Lung (tissue), 12 donors: ENCODE results near the gene ACOX1. TPM values are rescaled to one million over a fixed set of nuclear protein-coding genes. Genes with fewer than 3 reads are reported as not detected.

Experiments used
- ATAC-seq: fragments of 200-7000 bp; cut with Tn5 transposase; one replicate; pipeline ENCODE4 v1.9.1; 2020; ENCODE audit warnings: moderate number of reproducible peaks; ENCODE audit not compliant: insufficient read depth, low FRiP score
- DNase-seq, 3 donors: peaks; one replicate each; pipeline ENCODE4 v3.0.0-alpha.2; 2013 to 2017
- H3K27ac ChIP-seq, 2 donors: one replicate each; pipeline ENCODE4 v1.5.1; 2013; ENCODE audit warnings: mild to moderate bottlenecking in 2 of 2, moderate library complexity in 2 of 2, control low read depth in 1 of 2, inconsistent platforms in 1 of 2, low read depth in 1 of 2, low read length in 1 of 2
- H3K27me3 ChIP-seq, 3 donors: one replicate each; pipeline ENCODE4 v1.5.1; 2013; ENCODE audit warnings: low read length in 2 of 3; ENCODE audit not compliant: control insufficient read depth in 3 of 3, insufficient read depth in 3 of 3
- H3K36me3 ChIP-seq, 4 donors: one replicate each; pipeline ENCODE4 v1.5.1; 2013; ENCODE audit warnings: low read length in 4 of 4, mild to moderate bottlenecking in 1 of 4, moderate library complexity in 1 of 4; ENCODE audit not compliant: control insufficient read depth in 4 of 4, insufficient read depth in 4 of 4
- H3K4me1 ChIP-seq, 5 donors: one replicate each; pipeline ENCODE4 v1.5.1; 2013; ENCODE audit warnings: low read length in 5 of 5, mild to moderate bottlenecking in 2 of 5, moderate library complexity in 1 of 5; ENCODE audit not compliant: control insufficient read depth in 5 of 5, insufficient read depth in 5 of 5
- H3K4me3 ChIP-seq: one replicate; pipeline ENCODE4 v1.5.1; 2013; ENCODE audit warnings: mild to moderate bottlenecking, control low read depth, moderate library complexity
- H3K9ac ChIP-seq, 2 donors: one replicate each; pipeline ENCODE4 v1.5.1; 2013; ENCODE audit warnings: low read length in 2 of 2, control low read depth in 1 of 2; ENCODE audit not compliant: insufficient read depth in 1 of 2
- H3K9me3 ChIP-seq, 4 donors: one replicate each; pipeline ENCODE4 v1.5.1; 2013; ENCODE audit warnings: low read length in 3 of 4, mild to moderate bottlenecking in 1 of 4, moderate library complexity in 1 of 4; ENCODE audit not compliant: control insufficient read depth in 4 of 4, insufficient read depth in 3 of 4
- CTCF ChIP-seq: IDR thresholded peaks from 2 replicates; pipeline ENCODE4 v1.5.1; 2012; ENCODE audit warnings: mild to moderate bottlenecking; ENCODE audit errors: control extremely low read depth, extremely low read depth
- WGBS, 2 donors: extraction: QIAGEN DNeasy Blood & Tissue Kit; methylation state at CpG; one replicate each; pipeline ENCODE4 v1.1.7; 2013; 5-methylcytosine and 5-hydroxymethylcytosine counted together
- polyA plus RNA-seq, 2 donors: library from polyadenylated mRNA; stranded (reverse); fragments of 200-250 nt; gene quantifications; one replicate each; pipeline ENCODE4 v1.2.1, GENCODE V29; 2013
- total RNA-seq, 2 donors: library from RNA; depleted of rRNA in 1 of 2; stranded (reverse); fragments of >200 nt in 1 of 2; gene quantifications; one replicate each; pipeline ENCODE4 v1.2.1, GENCODE V29; 2014 to 2021
- donor health status: control.
- donor health status: control.
- donor health status: Bipolar disorder and iron deficiency.
- donor health status: healthy.
- donor health status: DM: yes; HTN: yes; CAD: no.

The ACOX1 gene
- total and polyA plus RNA-seq, 4 donors = 19.9 to 80.1 (median 45.9) TPM

GRCh38 chr17:75917141-75917916 lies 61.6 kb downstream of the ACOX1 start:
- 79 to 89% methylated on average over 19 to 22 of the region's 23 CpGs for WGBS, 2 donors
- ATAC-seq (no peak), DNase-seq (no peak)
- H3K27me3 ChIP-seq = no peaks in the 10 kb centered on the region
- TF ChIP-seq CTCF = no peak
- peaks cover 0 to 14% (median 2%) of the 10 kb centered on the region in 4 donors for H3K36me3 ChIP-seq
- no peak overlapping the region for H3K9ac ChIP-seq
- H3K4me1 ChIP-seq = no peaks in the 10 kb centered on the region
- no peak overlapping the region for H3K27ac ChIP-seq
- no peak overlapping the region for H3K4me3 ChIP-seq
- H3K9me3 ChIP-seq = no peaks in the 10 kb centered on the region

GRCh38 chr17:75915268-75915667 lies 63.7 kb downstream of the ACOX1 start:
- WGBS, 2 donors = 86 to 88% methylated on average over 8 of the region's 8 CpGs
- no peak for TF ChIP-seq CTCF
- H3K27ac ChIP-seq = no peak overlapping the region

GRCh38 chr17:75914643-75915267 lies 64.2 kb downstream of the ACOX1 start:
- H3K27me3 ChIP-seq = no peaks in the 10 kb centered on the region
- H3K9me3 ChIP-seq = no peaks in the 10 kb centered on the region
- no peak overlapping the region for H3K27ac ChIP-seq
- peaks cover 0 to 15% (median 2%) of the 10 kb centered on the region in 4 donors for H3K36me3 ChIP-seq
- H3K4me1 ChIP-seq = peaks cover 0 to 4% (median 0%) of the 10 kb centered on the region in 5 donors
- no peak overlapping the region for H3K9ac ChIP-seq
- DNase-seq = no peak
- H3K4me3 ChIP-seq = no peak overlapping the region
- 96% methylated on average over 32 to 34 of the region's 34 CpGs for WGBS, 2 donors
- no peak for ATAC-seq
- TF ChIP-seq CTCF = no peak

More at GRCh38 chr17:75915268-75915667, 63.7 kb downstream of the ACOX1 start:
- ATAC-seq (no peak), DNase-seq (no peak)
- H3K27me3 ChIP-seq = no peaks in the 10 kb centered on the region
- H3K9me3 ChIP-seq = no peaks in the 10 kb centered on the region
- peaks cover 0 to 15% (median 2%) of the 10 kb centered on the region in 4 donors for H3K36me3 ChIP-seq
- peaks cover 0 to 4% (median 0%) of the 10 kb centered on the region in 5 donors for H3K4me1 ChIP-seq
- no peak overlapping the region for H3K4me3 ChIP-seq
- no peak overlapping the region for H3K9ac ChIP-seq
